Measurements from ENCODE around the gene HADH.
"Not testable (repeated sequence)": the region's sequence is repeated elsewhere in the genome, so short reads cannot be mapped to it uniquely, and the experiment has no call there.

HADH gene

DNA sequence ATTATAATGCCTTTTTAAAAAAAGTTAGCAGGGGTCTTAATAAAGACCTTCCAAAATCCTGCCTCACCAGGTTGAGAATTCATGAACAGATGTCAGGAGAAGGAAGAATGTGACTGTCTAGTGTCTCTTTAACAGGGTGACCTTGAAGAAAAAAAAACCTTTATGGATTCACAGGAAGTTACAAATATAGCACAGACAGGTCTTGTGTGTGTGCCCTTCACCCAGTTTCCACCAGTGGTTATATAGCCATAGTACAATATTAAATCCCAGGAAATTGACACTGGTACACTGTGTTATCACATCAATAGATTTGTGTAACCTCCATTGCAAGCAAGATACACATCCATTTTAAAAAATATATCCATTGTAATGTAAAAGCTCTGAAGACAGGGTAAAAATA, 43.7 kb downstream of the HADH start:
- no peak for DNase-seq

DNA sequence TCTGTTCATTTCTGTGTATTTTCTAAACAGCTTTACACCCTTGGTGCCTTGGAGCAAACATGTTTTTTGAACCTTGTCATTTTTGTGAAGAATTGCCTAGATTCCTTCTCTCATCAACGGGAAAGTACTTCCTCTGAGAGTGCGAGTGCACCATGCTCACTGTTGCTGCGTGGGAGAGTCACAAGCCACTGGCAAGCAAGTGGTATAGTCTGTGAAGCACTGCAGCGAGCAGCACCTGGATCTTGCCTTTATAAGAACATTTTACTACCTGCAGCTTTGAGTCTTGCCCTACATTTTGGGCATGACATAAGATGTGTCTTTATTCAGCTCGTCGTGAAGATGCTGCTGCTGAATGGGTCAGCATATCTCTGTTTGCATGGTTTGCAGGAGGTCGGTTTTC, 44.9 kb downstream of the HADH start:
- no peak for DNase-seq

DNA sequence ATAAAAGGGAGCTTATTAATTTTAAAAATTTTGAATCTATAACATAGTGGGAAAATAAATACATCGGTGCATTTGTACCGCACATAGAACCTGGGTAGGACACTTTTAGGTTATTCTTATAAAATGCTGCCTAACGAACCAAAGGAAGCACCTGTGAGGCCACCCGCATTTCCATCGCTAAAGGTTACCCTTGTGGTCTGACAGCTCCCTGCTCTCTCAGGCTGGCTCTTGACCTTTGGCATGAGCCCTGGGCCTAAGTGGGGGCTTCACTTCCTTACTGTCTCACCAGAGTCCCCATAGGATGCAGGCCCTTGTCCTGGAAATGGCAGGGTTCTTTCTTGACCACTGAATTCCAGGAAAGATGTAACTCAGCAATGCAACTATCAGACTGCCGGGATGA, 46.0 kb downstream of the HADH start:
- DNase-seq = no peak

DNA sequence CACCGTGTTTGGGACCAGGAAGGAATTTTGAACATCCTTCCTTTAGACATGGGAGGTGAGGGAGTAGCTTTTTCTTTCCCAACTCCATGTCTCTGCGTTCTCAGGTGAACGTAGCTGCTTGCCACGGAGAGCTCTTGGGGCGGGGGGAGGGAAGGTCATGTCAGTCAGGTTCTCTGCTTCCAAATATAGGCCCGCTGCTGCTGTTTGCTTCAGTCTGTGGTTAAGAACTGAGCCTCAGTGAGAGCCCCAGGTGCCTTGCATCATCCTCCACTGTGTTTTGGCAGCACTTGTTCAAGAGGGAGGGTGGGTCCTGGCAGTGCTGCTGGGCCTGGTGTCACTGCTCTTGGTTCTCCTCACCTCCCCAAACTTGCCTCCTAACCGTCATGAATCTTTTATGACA, 46.5 kb downstream of the HADH start:
- DNase-seq = no peak

DNA sequence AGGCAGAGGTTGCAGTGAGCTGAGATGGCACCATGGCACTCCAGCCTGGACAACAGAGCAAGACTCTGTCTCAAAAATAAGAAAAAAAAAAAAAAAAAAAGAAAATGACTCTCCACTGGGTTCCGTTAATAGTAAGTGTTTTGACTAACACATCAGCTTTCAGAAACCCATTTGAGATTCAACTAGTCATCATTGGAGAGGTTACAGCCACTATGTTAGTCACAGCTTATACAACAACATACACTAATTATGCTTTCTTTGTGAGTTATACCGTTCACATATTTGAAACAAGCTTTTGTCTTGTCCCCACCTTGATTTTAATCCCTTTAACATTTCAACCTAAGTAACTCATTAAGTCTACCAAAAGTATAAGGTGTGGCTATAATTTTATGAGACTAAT, 48.2 kb downstream of the HADH start:
- DNase-seq = no peak

DNA sequence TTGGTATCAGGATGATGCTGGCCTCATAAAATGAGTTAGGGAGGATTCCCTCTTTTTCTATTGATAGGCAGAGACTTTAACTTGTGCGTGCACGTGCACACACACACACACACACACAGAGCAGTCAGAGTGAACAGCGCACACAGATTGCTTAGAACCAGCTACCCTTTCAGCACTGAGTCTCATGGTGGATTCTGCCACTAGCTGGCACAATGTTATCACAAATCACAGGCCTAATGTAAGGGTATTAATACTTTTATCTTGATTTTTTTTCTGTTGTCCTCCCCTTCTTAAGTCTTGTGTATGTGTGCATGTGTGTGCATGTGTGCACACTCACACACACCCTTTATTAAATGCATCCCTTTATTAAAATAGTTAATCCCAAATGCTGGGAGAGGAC, 53.2 kb downstream of the HADH start:
- DNase-seq = no peak

DNA sequence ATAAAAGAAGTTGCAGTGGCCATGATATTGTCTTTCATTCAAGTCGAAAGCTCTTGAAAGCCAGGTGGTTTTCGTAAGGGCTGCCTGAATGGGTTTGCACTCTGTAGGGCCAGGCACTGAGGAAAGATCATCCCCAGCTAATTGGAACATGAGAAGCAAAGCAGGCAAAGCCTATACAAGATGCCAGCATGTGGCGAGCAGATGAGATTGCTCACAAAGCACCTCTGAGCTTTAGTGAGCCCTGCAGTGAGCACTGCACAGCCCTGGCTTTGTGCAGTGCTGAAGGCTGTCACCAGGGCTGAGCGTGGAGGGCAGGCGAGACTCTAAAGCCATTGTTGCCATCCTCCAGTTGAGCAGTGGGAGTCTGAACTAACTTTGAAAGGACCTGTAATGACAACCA, 53.8 kb downstream of the HADH start:
- DNase-seq = no peak

DNA sequence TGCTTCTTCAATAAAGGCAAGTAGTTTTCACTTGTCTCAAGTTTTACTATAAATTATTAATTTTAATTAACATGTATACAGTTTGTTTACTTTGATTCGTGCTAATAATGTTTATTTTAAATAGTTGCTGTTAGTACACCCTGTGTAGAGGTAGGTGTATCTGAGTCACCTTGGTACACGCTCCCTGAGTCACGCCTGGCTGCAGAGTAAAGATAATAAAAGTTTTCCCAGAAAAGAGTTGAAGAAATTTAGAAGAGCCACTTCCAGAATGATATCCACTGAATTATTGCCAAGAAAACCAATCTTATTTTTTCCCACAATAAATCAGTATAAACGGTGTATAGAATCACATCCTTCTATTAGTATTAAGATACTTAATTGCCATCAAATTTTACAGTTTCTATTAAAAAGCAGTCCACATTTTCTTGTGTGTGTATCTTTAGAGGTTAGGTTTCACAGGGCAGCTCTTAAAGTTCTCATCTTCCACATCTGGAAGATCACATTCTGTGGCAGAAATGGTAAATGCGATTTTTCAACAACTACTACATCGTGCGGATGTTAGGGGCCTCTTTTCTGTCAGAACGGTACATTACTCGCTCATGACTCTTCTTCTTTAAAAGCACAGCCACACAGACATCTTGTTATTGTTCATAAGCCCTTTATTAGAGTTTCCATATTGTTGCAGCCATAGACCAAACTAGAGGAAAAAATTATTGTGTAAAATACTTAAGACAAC, 55.4 kb downstream of the HADH start:
- no peak for DNase-seq

DNA sequence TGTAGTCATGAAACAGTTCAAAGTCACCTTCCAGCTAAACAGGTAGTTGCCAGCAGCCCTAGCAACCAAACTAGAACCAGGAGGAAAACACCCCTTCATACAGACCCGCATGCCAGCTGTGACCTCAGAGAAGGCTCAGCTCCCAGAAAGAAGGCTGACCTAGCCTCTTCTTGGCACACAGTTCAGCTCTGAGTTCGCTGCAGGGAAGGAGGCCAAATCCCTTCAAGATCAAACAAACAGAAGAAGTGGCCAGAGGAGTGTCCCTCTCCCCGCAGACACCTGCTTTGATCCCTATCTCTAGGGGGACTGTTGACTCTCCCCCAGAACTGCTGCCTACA, 56.0 kb downstream of the HADH start:
- no peak for DNase-seq

DNA sequence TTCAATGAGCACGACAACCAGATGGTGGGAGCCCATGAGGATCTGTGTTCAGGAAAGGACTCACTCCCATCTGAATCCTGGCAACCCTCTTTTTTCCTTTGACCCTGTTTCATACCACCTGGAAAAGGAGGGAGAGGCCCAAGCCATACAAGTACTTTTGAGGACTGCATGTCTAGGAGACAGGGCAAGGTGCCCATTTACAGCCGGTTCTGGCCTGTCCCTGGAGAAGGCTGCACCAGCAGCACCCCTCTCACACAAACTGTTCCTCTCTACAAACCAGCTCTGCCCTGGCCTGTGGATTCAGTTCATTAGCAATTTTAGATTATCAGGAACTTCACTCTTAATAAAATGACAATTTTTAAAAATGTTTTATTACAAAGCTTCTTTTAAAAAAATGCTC, 57.5 kb downstream of the HADH start:
- DNase-seq = no peak

DNA sequence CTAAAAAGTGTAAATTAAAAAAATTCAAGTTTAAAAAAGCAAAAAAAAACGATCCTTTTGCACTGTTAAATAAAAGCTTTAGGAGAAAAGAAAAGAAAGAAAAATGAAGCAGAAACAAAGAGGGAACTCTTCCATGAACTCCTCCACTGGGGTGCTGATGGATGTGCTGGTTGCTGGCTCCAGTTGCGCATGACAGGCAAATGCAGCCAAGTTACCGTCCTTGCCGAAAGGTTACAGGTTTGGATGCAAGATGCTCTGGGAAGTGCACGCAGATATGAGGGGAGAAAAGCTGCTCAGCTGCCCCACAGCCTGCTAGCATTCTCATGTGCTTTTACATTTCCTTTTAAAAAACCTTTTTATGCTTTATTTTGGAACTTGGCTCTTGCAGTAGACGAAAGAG, 58.5 kb downstream of the HADH start:
- no peak for DNase-seq

DNA sequence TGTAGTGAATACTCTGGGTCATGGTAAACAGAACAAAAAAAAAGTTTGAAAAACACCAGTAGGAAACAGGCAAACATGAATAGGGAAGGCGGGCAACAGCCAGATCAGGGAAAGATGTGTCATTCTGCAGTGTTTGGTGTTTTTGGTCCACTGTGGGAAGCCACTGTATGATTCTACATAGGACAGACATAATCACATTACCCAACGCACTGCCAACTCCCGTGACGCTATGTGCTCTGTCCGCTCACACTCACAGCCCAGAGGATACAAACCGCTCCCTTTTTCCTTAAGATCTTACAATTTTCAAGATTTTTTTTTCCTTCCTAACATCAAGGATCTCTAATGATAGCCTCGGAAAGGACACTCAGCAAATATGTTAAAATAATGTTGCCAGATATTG, 59.3 kb downstream of the HADH start:
- DNase-seq = no peak

DNA sequence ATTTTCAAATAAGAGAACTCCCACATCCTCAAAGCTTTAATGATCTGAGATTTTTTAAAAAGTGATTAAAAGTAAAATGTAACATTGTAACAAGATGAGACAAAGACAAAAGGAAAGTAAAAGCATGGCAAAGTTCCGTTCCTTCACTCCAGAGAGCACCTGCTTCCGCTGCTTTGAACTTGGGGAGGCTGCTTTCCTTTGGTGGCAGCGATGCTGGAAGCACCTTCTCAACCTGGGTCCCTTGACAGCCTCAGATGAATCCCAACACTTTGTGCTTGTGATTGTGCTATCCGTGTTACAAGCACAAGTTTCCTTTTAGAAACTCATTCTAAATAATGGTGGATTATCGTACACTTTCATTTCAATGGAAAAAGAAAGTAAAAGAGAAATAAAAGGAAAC, 59.7 kb downstream of the HADH start:
- DNase-seq = no peak

DNA sequence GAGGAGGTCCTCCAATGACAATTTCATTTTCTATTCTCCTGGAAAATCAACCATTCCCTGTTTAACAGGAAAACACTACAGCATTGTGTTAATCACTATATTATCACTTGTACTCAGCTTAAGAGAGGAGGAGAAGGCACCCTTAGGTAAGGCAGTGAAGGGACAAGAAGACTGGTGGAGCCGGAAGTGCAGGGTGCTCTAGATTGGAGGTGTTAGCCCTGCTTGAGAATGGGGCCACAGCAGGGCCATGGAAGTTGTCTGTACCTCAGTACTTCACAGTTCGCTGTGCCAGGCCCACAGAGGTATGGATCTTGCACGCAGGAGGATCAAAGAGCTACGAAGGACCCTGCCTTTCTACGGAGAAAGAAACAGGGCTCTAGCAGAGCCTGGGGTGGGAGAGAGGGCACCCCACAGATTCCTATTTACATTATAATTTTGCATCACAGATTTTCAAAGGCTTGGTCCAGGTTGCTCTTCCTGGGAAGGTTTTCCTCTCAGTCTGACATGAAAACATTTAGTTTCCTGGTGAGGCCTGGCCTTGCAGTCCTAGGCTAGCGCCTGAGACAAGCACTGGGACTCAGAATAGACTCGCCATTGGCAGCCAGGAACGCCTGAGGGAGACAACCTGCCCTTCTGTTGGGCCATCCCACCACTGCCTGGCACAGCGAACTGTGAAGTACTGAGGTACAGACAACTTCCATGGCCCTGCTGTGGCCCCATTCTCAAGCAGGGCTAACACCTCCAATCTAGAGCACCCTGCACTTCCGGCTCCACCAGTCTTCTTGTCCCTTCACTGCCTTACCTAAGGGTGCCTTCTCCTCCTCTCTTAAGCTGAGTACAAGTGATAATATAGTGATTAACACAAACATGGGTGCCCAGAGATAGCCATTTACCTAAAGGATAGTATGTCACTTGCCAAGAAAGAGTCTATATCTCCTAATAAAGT, 60.8 kb downstream of the HADH start:
- DNase-seq = not testable (repeated sequence)

DNA sequence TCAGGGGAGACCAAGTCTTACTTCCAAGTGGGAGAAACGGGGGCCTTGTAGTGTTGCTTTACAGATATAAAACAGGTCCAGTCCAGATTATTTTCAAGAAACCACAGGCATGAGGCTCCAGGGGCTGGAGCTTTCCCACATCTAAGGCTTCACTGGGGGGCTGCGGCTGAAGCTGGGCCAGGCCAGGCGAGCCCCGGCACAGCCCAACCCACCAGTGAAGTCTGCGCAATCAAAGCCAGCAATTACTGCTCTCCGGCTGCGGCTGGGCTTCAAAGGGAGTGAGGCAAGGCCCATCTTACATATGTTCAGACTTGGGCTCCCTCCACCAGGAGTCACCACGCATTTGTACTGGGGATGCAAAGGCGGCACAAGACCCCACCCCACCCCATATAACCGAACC, 61.7 kb downstream of the HADH start:
- no peak for DNase-seq

DNA sequence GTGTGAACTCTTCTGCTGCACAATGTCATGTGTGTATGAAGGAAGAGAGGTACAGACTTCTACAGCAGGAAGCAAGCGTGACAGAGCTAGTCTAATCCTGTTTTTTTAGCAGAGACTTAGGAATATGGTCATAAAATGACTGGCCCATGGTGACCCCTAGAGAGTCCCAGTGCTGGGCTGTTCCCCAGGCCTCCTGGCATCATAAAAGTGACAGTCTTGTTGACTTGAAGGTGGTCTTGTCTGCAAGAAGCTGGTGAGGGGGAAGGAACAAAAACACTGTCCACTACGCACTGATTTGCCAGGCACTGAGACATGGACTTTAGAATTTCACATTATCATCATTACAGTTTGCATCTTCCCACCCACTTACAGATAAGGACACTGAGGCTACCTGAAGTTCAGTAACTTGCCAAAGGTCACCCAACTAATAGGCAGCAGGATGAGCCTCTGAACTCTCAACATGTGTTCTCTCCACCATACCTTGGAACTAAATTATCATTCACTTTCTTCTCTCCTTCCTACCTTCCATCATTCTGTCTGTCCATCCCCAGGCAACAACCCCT, 63.0 kb downstream of the HADH start:
- DNase-seq = no peak

DNA sequence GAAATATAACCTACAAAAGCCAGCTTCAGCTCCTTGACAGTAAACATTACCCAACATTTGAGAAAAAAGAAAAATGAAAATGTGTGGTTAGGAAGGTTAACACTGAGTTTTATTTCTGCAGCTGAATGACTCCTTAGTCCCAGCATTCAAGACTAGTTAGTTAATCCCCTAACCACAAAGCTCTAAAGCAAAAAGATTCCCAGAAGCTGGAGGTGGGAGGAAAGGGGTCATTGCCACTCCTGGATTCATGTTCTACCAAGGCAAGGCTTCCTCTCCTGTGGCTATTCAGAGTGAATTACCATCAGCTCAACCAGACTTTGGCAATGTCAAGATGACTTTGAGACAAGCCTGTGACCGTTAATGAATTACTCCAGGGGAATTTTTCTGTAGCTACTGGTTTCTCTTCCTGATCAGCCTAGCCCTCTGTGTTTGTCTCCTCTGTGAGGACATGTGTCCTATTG, 63.6 kb downstream of the HADH start:
- DNase-seq = no peak

DNA sequence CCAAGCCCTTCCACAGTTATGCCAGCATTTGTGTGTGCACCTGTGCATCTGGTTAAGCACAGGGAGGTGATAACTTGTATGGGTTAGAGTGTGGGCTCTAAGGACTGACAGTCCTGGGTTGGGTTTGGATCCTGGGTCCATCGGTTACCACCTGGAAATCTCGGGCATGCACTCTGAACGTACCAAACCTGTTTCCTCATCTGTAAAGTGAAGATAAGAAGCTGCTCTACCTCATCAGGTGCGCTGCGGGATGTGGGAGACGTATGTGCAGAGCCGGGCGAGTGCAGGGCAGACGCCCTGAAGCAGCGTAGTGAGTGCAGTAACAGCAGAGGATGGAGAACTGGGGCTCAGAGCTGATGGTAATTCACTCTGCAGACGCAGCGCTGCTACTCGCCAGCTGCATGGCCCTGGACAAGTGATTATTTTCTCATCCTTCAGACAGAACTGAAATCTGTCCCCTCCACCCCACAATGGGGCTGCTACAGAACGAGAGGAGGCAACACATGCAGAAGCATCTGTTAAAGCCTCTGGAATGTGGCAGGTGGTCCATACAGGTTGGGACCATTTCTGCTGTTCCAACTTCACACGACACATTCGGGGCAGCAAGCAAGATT, 64.4 kb downstream of the HADH start:
- DNase-seq = no peak

DNA sequence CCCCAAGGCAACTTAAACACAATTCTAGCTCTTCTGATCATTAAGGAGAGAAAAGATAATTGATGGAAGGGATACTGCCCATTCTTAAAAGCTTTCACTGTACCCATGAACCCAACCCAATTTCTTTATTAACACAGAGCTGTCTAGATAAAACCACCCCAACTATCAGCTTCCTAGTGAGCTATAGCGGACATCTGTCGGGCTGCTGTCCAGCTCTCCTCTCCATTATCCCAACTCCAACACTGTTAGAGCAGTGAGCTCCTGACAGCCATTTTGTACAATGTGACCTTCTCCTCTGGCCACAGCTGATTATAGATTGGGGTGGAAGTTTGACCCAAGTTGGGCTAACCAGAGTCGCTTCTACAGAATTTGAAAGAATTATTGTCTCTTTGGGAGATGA, 66.1 kb downstream of the HADH start:
- DNase-seq = no peak

DNA sequence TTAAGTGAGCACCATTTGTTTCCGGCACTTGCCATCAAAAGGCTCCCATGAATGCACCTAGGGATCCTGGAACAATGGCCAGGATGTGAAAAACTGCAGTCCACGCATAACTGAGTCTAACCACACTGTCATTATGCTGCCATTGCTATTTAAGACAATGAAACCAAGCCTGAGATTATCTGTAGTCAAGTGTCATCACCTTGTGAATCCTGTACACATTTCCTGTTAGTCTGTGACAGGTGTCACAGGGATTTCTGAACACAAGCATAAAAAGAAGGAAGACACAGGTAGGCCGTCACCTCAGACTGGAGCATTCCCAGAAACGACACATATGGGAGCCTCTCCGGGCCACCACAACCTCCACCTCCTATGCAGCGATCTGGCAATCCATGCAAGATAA, 66.7 kb downstream of the HADH start:
- DNase-seq = no peak

DNA sequence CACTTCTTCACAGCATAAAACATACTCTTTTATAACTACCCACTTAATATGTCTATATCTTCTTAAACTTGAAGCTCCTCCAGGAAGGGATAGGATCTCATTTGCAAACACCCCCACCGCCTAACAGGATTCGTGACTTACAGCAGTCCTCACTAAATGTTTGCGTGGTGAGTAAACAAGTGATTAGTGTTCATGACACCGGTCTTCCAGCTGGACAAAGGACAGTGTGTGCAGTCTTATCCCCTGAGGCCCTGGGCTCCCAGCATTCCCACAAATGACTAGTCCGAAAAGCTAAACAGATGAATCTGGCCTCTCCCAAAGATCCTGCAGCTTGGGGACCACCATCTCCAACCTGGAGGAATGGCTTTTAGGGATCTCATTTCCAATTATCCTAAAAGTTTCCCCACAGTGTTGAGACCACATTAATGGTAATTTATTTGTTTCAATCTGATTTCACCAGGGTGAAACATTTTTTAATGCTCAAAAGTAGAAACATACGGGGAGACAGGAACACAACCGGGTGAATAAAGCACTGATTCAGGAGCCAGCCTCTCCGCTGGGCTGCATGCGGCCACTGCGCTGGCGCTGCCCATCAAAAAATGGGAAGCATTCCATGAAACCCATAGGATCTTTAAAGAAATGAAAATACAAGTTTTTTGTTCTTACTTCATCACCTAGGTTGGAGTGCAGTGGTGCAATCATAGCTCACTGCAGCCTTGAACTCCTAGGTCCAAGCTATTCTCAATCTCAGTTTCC, 69.2 kb downstream of the HADH start:
- DNase-seq = no peak

DNA sequence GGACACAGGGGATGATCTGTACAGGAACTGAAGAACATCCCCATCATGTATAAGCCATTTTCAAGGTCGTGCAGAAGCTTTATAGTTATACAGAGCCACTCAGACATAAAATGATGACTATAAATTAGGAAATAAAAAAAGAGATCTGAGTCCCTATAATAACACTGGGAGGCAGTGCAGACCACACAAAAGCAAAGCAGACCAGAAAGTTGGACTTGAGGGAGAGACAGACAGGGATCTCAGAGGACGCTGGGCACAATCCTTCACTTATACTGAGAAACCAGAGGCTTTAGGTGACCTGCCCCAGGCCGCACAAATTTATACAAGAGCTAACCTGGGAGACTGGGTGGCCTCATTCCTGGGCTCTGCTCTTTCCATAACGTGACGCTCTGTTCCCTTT, 70.5 kb downstream of the HADH start:
- no peak for DNase-seq
